DMS53 (cell line): Measurements from ENCODE around the gene GAREM1.
A peak's percentile ranks its signal among the peaks of the same experiment; 100 is the strongest.

Experiments
- DNase-seq: peaks from one replicate; lab custom pipeline; 2025; lab: John Stamatoyannopoulos, UW

GAREM1 gene

GRCh38 chr18:32425466-32425865 is 45.2 kb downstream of the GAREM1 start:
- peak; percentile 27 for DNase-seq

GRCh38 chr18:32424696-32425095 is 46.0 kb downstream of the GAREM1 start:
- no peak for DNase-seq

- no peak for DNase-seq
Observed at GRCh38 chr18:32422978-32423740, 47.5 kb downstream of the GAREM1 start.

- DNase-seq: no peak
Observed at GRCh38 chr18:32422201-32422600, 48.5 kb downstream of the GAREM1 start.

- DNase-seq: no peak
Observed at GRCh38 chr18:32420084-32420750, 50.5 kb downstream of the GAREM1 start.

GRCh38 chr18:32418148-32418547 is 52.5 kb downstream of the GAREM1 start:
- DNase-seq: peak; percentile 30

GRCh38 chr18:32405588-32405987 is 65.1 kb downstream of the GAREM1 start:
- DNase-seq: peak; percentile 24

- no peak for DNase-seq
Observed at GRCh38 chr18:32401621-32402020, 69.1 kb downstream of the GAREM1 start.

GRCh38 chr18:32393407-32393806 is 77.3 kb downstream of the GAREM1 start:
- DNase-seq: no peak

- no peak for DNase-seq
Observed at GRCh38 chr18:32391126-32391525, 79.6 kb downstream of the GAREM1 start.

- peak; percentile 93 for DNase-seq
Observed at GRCh38 chr18:32389858-32390257, 80.8 kb downstream of the GAREM1 start.

GRCh38 chr18:32389191-32389590 is 81.5 kb downstream of the GAREM1 start:
- no peak for DNase-seq

- no peak for DNase-seq
Observed at GRCh38 chr18:32386471-32386870, 84.2 kb downstream of the GAREM1 start.

- peak; percentile 87 for DNase-seq
Observed at GRCh38 chr18:32383050-32383819, 87.4 kb downstream of the GAREM1 start.

GRCh38 chr18:32381761-32382160 is 88.9 kb downstream of the GAREM1 start:
- peak; percentile 67 for DNase-seq

- DNase-seq: no peak
Observed at GRCh38 chr18:32380559-32380958, 90.1 kb downstream of the GAREM1 start.

- no peak for DNase-seq
Observed at GRCh38 chr18:32379891-32380290, 90.8 kb downstream of the GAREM1 start.

- peak; percentile 93 for DNase-seq
Observed at GRCh38 chr18:32378705-32379104, 92.0 kb downstream of the GAREM1 start.

- DNase-seq: peak; percentile 92
Observed at GRCh38 chr18:32373995-32374394, 96.7 kb downstream of the GAREM1 start.

- peak; percentile 57 for DNase-seq
Observed at GRCh38 chr18:32373505-32373904, 97.2 kb downstream of the GAREM1 start.

- peak; percentile 99 for DNase-seq
Observed at GRCh38 chr18:32372381-32373061, 98.2 kb downstream of the GAREM1 start.

- DNase-seq: no peak
Observed at GRCh38 chr18:32372047-32372380, 98.7 kb downstream of the GAREM1 start.
